Mammary epithelial cell (primary cell): ENCODE measurements around the gene SLCO1B3.

ENCODE experiments used
- EZH2 ChIP-seq: IDR thresholded peaks from 2 replicates; pipeline ENCODE4 v1.6.1; 2012; ENCODE audit warnings: low read length, inconsistent platforms, borderline replicate concordance
- TF ChIP-seq, protein P1 (sequence below), 2 donors: IDR thresholded peaks in 1 of 2; conservative IDR thresholded peaks in 1 of 2; 2 replicates each; pipeline ENCODE4 v1.5.1; 2011 to 2012; ENCODE audit warnings: inconsistent platforms in 2 of 2, low read length in 2 of 2, mild to moderate bottlenecking in 2 of 2, control low read depth in 1 of 2, low read depth in 1 of 2; ENCODE audit not compliant: insufficient read depth in 1 of 2; ENCODE audit errors: extremely low read depth in 1 of 2

DNA sequence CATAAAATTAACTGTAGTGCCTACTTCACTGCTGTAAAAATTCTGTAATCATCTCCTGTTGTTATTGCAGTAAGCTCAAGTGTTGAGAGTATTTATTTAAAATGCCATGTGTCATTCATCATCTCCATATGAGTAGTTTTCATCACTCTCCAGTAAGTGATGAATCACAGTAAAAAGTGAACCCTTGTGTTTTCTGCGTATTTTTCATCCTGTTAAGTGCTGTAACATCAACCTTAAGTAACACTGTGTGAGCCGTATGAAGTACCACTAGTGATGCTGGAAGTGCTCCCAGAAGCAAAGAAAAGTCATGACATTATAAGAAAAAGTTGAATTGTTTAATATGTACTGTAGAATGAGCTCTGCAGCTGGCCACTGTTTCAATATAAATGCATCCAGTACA, 55.4 kb downstream of the SLCO1B3 start:
- TF ChIP-seq, protein P1, sequence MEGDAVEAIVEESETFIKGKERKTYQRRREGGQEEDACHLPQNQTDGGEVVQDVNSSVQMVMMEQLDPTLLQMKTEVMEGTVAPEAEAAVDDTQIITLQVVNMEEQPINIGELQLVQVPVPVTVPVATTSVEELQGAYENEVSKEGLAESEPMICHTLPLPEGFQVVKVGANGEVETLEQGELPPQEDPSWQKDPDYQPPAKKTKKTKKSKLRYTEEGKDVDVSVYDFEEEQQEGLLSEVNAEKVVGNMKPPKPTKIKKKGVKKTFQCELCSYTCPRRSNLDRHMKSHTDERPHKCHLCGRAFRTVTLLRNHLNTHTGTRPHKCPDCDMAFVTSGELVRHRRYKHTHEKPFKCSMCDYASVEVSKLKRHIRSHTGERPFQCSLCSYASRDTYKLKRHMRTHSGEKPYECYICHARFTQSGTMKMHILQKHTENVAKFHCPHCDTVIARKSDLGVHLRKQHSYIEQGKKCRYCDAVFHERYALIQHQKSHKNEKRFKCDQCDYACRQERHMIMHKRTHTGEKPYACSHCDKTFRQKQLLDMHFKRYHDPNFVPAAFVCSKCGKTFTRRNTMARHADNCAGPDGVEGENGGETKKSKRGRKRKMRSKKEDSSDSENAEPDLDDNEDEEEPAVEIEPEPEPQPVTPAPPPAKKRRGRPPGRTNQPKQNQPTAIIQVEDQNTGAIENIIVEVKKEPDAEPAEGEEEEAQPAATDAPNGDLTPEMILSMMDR (conservative IDR thresholded peaks at IDR 0.05 in 1 of 2, IDR thresholded peaks at IDR 0.05 in 1 of 2; ENCODE audit: extremely low read depth in 1 of 2, insufficient read depth in 1 of 2, low read depth in 1 of 2, low read length in 2 of 2): no peak
- TF ChIP-seq EZH2: no peak
